HepG2 (cell line): ENCODE measurements around the gene TBC1D21.

Experiments used
- HOXA9 ChIP-seq: sonication (generic); formaldehyde crosslinking; IDR thresholded peaks from 2 replicates; pipeline ENCODE4 v1.8.1; 2022; ENCODE audit warnings: missing genetic modification reagents, mild to moderate bottlenecking, moderate library complexity, borderline replicate concordance
- MTA1 ChIP-seq: sonication (generic); formaldehyde crosslinking; IDR thresholded peaks from 2 replicates; pipeline ENCODE4 v1.4.0; 2020; ENCODE audit warnings: missing genetic modification reagents, mild to moderate bottlenecking, borderline replicate concordance
- TF ChIP-seq, protein P1 (sequence below): sonication (generic); formaldehyde crosslinking; IDR thresholded peaks from 2 replicates; pipeline ENCODE4 v1.5.0; 2020; ENCODE audit warnings: mild to moderate bottlenecking, missing genetic modification reagents
- TF ChIP-seq, protein P2 (sequence below): sonication (generic); formaldehyde crosslinking; IDR thresholded peaks from 2 replicates; pipeline ENCODE4 v1.5.0; 2020; ENCODE audit warnings: mild to moderate bottlenecking, missing genetic modification reagents, moderate library complexity

DNA sequence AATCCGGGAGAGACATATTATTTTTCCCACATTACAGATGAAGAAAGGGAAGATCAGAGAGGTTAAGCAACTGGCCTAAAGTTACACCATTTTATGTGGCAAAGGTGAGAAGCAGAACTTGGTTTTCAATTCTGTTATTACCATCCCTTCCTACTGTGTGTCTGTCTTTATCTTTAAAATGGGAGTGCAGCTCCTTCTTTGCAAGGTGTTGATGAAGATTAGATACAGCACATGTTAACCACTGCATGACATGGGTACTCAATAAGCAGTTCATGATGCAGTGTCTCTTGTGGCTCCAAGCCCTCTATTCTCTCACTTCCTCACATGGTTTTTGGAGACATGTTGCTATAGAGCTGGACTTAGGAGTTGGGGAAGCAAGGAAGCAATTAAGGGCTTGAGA, 23.1 kb upstream of the TBC1D21 start:
- no peak for TF ChIP-seq MTA1 (CRISPR knock-in tag)
- no peak for TF ChIP-seq HOXA9 (CRISPR knock-in tag)
- TF ChIP-seq, protein P1, sequence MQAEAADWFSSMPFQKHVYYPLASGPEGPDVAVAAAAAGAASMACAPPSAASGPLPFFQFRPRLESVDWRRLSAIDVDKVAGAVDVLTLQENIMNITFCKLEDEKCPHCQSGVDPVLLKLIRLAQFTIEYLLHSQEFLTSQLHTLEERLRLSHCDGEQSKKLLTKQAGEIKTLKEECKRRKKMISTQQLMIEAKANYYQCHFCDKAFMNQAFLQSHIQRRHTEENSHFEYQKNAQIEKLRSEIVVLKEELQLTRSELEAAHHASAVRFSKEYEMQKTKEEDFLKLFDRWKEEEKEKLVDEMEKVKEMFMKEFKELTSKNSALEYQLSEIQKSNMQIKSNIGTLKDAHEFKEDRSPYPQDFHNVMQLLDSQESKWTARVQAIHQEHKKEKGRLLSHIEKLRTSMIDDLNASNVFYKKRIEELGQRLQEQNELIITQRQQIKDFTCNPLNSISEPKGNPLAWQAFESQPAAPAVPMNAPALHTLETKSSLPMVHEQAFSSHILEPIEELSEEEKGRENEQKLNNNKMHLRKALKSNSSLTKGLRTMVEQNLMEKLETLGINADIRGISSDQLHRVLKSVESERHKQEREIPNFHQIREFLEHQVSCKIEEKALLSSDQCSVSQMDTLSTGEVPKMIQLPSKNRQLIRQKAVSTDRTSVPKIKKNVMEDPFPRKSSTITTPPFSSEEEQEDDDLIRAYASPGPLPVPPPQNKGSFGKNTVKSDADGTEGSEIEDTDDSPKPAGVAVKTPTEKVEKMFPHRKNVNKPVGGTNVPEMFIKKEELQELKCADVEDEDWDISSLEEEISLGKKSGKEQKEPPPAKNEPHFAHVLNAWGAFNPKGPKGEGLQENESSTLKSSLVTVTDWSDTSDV = no peak
- TF ChIP-seq, protein P2, sequence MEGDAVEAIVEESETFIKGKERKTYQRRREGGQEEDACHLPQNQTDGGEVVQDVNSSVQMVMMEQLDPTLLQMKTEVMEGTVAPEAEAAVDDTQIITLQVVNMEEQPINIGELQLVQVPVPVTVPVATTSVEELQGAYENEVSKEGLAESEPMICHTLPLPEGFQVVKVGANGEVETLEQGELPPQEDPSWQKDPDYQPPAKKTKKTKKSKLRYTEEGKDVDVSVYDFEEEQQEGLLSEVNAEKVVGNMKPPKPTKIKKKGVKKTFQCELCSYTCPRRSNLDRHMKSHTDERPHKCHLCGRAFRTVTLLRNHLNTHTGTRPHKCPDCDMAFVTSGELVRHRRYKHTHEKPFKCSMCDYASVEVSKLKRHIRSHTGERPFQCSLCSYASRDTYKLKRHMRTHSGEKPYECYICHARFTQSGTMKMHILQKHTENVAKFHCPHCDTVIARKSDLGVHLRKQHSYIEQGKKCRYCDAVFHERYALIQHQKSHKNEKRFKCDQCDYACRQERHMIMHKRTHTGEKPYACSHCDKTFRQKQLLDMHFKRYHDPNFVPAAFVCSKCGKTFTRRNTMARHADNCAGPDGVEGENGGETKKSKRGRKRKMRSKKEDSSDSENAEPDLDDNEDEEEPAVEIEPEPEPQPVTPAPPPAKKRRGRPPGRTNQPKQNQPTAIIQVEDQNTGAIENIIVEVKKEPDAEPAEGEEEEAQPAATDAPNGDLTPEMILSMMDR (CRISPR knock-in tag) = no peak
